GM23338 (cell line): ENCODE results near the gene HBD. TPM values are rescaled to one million over a fixed set of nuclear protein-coding genes. Genes with fewer than 3 reads are reported as not detected.

Experiments
- ATAC-seq: fragments of 200-7000 bp; cut with Tn5 transposase; 3 replicates; pipeline ENCODE4 v1.9.1; 2020
- DNase-seq: peaks from one replicate; pipeline ENCODE4 v3.0.0-alpha.2; 2015; ENCODE audit warnings: low spot score
- H2AFZ ChIP-seq: fragments of 200-600 bp; sonication (generic); 2 replicates; pipeline ENCODE4 v1.8.0; 2016; ENCODE audit warnings: antibody characterized with exemption, mild to moderate bottlenecking, moderate library complexity
- H3F3A ChIP-seq: fragments of 200-600 bp; sonication (generic); replicated peaks from 2 replicates; pipeline ENCODE4 v1.8.0; 2017; ENCODE audit warnings: antibody characterized with exemption, mixed run types, low read depth
- H3K27ac ChIP-seq: fragments of 200-600 bp; sonication (generic); 2 replicates; pipeline ENCODE4 v1.6.1; 2016; ENCODE audit warnings: low read depth
- H3K27me3 ChIP-seq: fragments of 200-600 bp; sonication (generic); 2 replicates; pipeline ENCODE4 v1.8.0; 2016; ENCODE audit warnings: mild to moderate bottlenecking, mixed run types, moderate library complexity; ENCODE audit not compliant: insufficient read depth
- H3K36me3 ChIP-seq: fragments of 200-600 bp; sonication (generic); 2 replicates; pipeline ENCODE4 v1.8.0; 2016; ENCODE audit warnings: mild to moderate bottlenecking; ENCODE audit not compliant: insufficient read depth
- H3K4me1 ChIP-seq: fragments of 200-600 bp; sonication (generic); 2 replicates; pipeline ENCODE4 v1.8.0; 2016; ENCODE audit warnings: mild to moderate bottlenecking, moderate library complexity; ENCODE audit not compliant: insufficient read depth
- H3K4me2 ChIP-seq: fragments of 200-600 bp; sonication (generic); 2 replicates; pipeline ENCODE4 v1.7.1; 2017; ENCODE audit warnings: mixed run types
- H3K4me3 ChIP-seq: fragments of 200-600 bp; sonication (generic); 2 replicates; pipeline ENCODE4 v1.6.1; 2016; ENCODE audit warnings: mixed run types
- H3K79me2 ChIP-seq: fragments of 200-600 bp; sonication (generic); replicated peaks from 2 replicates; pipeline ENCODE4 v1.8.0; 2017; ENCODE audit warnings: mild to moderate bottlenecking; ENCODE audit not compliant: insufficient read depth
- H3K9me2 ChIP-seq: fragments of 200-600 bp; sonication (generic); 2 replicates; pipeline ENCODE4 v1.8.0; 2017; ENCODE audit not compliant: insufficient read depth
- H4K20me1 ChIP-seq: fragments of 200-600 bp; sonication (generic); replicated peaks from 2 replicates; pipeline ENCODE4 v1.8.0; 2017; ENCODE audit warnings: mild to moderate bottlenecking; ENCODE audit not compliant: insufficient read depth
- H3K27ac Mint-ChIP-seq: 2 replicates; pipeline ENCODE4 v1.8.0; 2020; ENCODE audit warnings: inconsistent platforms, mild to moderate bottlenecking, moderate library complexity, mixed read lengths
- H3K27me3 Mint-ChIP-seq: 3 replicates; pipeline ENCODE4 v1.8.0; 2022; ENCODE audit warnings: low read depth, mild to moderate bottlenecking, moderate library complexity, mixed read lengths, inconsistent platforms; ENCODE audit not compliant: insufficient read depth, poor library complexity
- H3K36me3 Mint-ChIP-seq: 3 replicates; pipeline ENCODE4 v1.8.0; 2021; ENCODE audit warnings: low read depth, mild to moderate bottlenecking, inconsistent platforms, moderate library complexity, mixed read lengths
- H3K4me1 Mint-ChIP-seq: 3 replicates; pipeline ENCODE4 v1.8.0; 2020; ENCODE audit warnings: mild to moderate bottlenecking, inconsistent platforms, mixed read lengths
- H3K4me3 Mint-ChIP-seq: 3 replicates; pipeline ENCODE4 v1.8.0; 2021; ENCODE audit warnings: moderate library complexity, mild to moderate bottlenecking, inconsistent platforms, mixed read lengths
- H3K9me3 Mint-ChIP-seq: 3 replicates; pipeline ENCODE4 v1.8.0; 2020; ENCODE audit warnings: moderate library complexity, mild to moderate bottlenecking, inconsistent platforms, mixed read lengths
- CREB1 ChIP-seq: fragments of 250-450 bp; sonication (Bioruptor Pico); IDR thresholded peaks from 2 replicates; pipeline ENCODE4 v1.5.0; 2020; ENCODE audit warnings: low read depth, mild to moderate bottlenecking, moderate library complexity
- CTCF ChIP-seq, 2 experiments: fragments of 200-600 bp in 1 of 2; sonication (generic) in 1 of 2; conservative IDR thresholded peaks; 2 replicates each; pipeline versions ENCODE4 v1.5.1 to v1.6.1; 2016 to 2017; ENCODE audit warnings: antibody characterized with exemption in 2 of 2, low read depth in 2 of 2, mild to moderate bottlenecking in 2 of 2, moderate library complexity in 1 of 2
- ETS1 ChIP-seq: IDR thresholded peaks from 2 replicates; pipeline ENCODE4 v1.6.1; 2016; ENCODE audit warnings: antibody characterized with exemption
- EZH2 ChIP-seq: fragments of 200-600 bp; sonication (generic); IDR thresholded peaks from one replicate; pipeline ENCODE4 v1.8.0; 2017; ENCODE audit warnings: antibody characterized with exemption, mild to moderate bottlenecking, low read depth; ENCODE audit not compliant: unreplicated experiment
- EZH2phosphoT487 ChIP-seq: fragments of 200-600 bp; sonication (generic); IDR thresholded peaks from one replicate; pipeline ENCODE4 v1.8.1; 2018; ENCODE audit warnings: antibody characterized with exemption; ENCODE audit not compliant: unreplicated experiment
- JUNB ChIP-seq: IDR thresholded peaks from one replicate; pipeline ENCODE4 v1.6.1; 2016; ENCODE audit warnings: antibody characterized with exemption; ENCODE audit not compliant: unreplicated experiment
- NANOG ChIP-seq: IDR thresholded peaks from 2 replicates; pipeline ENCODE4 v1.6.1; 2016; ENCODE audit warnings: antibody characterized with exemption, borderline replicate concordance
- POLR2AphosphoS5 ChIP-seq: IDR thresholded peaks from 2 replicates; pipeline ENCODE4 v1.6.1; 2016; ENCODE audit warnings: antibody characterized with exemption, low read depth
- REST ChIP-seq: IDR thresholded peaks from one replicate; pipeline ENCODE4 v1.6.1; 2018; ENCODE audit warnings: antibody characterized with exemption; ENCODE audit not compliant: unreplicated experiment
- STAT1 ChIP-seq: IDR thresholded peaks from one replicate; pipeline ENCODE4 v1.6.1; 2016; ENCODE audit warnings: antibody characterized with exemption; ENCODE audit not compliant: unreplicated experiment
- ZNF114 ChIP-seq: fragments of 250-450 bp; sonication (Bioruptor Pico); IDR thresholded peaks from 2 replicates; pipeline ENCODE4 v1.5.0; 2020; ENCODE audit warnings: mild to moderate bottlenecking, moderate library complexity
- ZNF331 ChIP-seq: fragments of 250-450 bp; sonication (Bioruptor Pico); IDR thresholded peaks from 2 replicates; pipeline ENCODE4 v1.5.0; 2020; ENCODE audit warnings: low read depth, mild to moderate bottlenecking, moderate library complexity
- ZNF462 ChIP-seq: fragments of 250-450 bp; sonication (Bioruptor Pico); IDR thresholded peaks from 2 replicates; pipeline ENCODE4 v1.5.0; 2020; ENCODE audit warnings: mild to moderate bottlenecking, moderate library complexity
- polyA plus RNA-seq: library from polyadenylated mRNA; unstranded; fragments of >200 nt; fragmentation: Nextera tagmentation; extraction: Ambion mirVana; gene quantifications from 2 replicates; pipeline ENCODE4 v1.2.1, GENCODE V29; 2016
- total RNA-seq: library from RNA; depleted of rRNA; stranded (reverse); fragments of >200 nt; shearing (Covaris generic); gene quantifications from 2 replicates; pipeline ENCODE4 v1.2.3, GENCODE V29; 2014

Gene HBD
- total and polyA plus RNA-seq, 2 experiments from 2014 or later = not detected

- Mint-ChIP-seq H3K27me3 (no peaks in the 10 kb centered on the region), H3K9me3 (no peaks in the 10 kb centered on the region), H3K36me3 (no peaks in the 10 kb centered on the region), H3K4me3 (no peak overlapping the region), H3K4me1 (no peaks in the 10 kb centered on the region), H3K27ac (no peak overlapping the region)
- no peak overlapping the region for H3K4me3 ChIP-seq
- no peak overlapping the region for H3K4me2 ChIP-seq
- no peaks in the 10 kb centered on the region for H3K36me3 ChIP-seq
- DNase-seq (no peak), ATAC-seq (no peak)
- no peaks in the 10 kb centered on the region for H4K20me1 ChIP-seq
- H3K27me3 ChIP-seq = no peaks in the 10 kb centered on the region
- TF ChIP-seq EZH2phosphoT487 (no peak), ZNF331 (no peak), CTCF (conservative IDR thresholded peaks at IDR 0.05; ENCODE audit: low read depth in 2 of 2) (no peak), NANOG (no peak), CREB1 (CRISPR knock-in tag) (no peak), ETS1 (no peak), REST (no peak), ZNF114 (CRISPR knock-in tag) (no peak), STAT1 (no peak), EZH2 (no peak), JUNB (no peak), ZNF462 (no peak), POLR2AphosphoS5 (no peak)
- no peak overlapping the region for H3K27ac ChIP-seq
- no peaks in the 10 kb centered on the region for H3K9me2 ChIP-seq
- no peak overlapping the region for H2AFZ ChIP-seq
- no peaks in the 10 kb centered on the region for H3K79me2 ChIP-seq
- H3K4me1 ChIP-seq = no peaks in the 10 kb centered on the region
- H3F3A ChIP-seq = no peaks in the 10 kb centered on the region
Observed at GRCh38 chr11:5229356-5229755, 4.9 kb downstream of the HBD start.
